ENCODE results near the gene STARD7. TPM values are rescaled to one million over a fixed set of nuclear protein-coding genes. Genes with fewer than 3 reads are reported as not detected.

STARD7 gene
- total and polyA plus RNA-seq, 2 donors (not counting 3 experiments of a cell fraction or from before 2014, with no cell fraction given): 61.2 to 132 TPM

DNA sequence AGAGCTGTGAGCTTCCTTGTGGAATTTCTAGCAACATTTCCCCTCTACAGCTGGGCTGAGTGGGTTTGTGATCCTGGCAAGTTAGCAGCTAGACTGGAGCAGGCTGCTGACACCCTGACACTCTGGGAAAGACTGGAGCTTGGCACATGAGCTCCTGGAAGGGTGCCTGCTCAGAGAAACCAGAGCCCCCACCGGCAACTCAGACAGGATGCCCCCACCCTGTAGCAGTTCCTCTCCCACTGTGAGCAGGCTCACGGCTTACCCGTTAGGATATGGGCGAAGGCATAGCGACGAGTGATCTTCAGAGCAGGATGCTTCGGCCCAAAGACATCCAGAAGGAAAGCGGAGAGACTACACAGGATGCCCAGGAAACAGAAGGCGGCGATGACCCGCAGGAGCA is 45.9 kb upstream of the STARD7 start:
- Histone ChIP-seq H3K27me3 (ENCODE audit: control insufficient read depth in 2 of 2, insufficient read depth in 2 of 2, low read length in 2 of 2) (no peaks in the 10 kb centered on the region), H3K4me3 (replicated peaks in 1 of 3; ENCODE audit: insufficient read depth in 1 of 3, low read depth in 1 of 3, low read length in 3 of 3) (no peak overlapping the region), H2AFZ (ENCODE audit: low read depth, low read length) (no peak overlapping the region), H3K27ac (ENCODE audit: insufficient read depth, low read depth, low read length) (peak overlapping the region; percentile 1), H3K9ac (replicated peaks; ENCODE audit: extremely low read depth, insufficient read depth, low read length) (no peak overlapping the region), H3K36me3 (ENCODE audit: control insufficient read depth in 2 of 2, extremely low read depth in 1 of 2, insufficient read depth in 2 of 2, low read length in 2 of 2) (peaks cover 8 to 14% of the 10 kb centered on the region in 2 experiments), H3K79me2 (ENCODE audit: control insufficient read depth, insufficient read depth, low read length) (peaks cover 24% of the 10 kb centered on the region), H4K20me1 (replicated peaks; ENCODE audit: control insufficient read depth, extremely low read depth, insufficient read depth, low read length) (no peaks in the 10 kb centered on the region), H3K9me1 (replicated peaks; ENCODE audit: control insufficient read depth, extremely low read depth, insufficient read depth, low read length) (peaks cover 4% of the 10 kb centered on the region), H3K9me3 (replicated peaks; ENCODE audit: control insufficient read depth, insufficient read depth, low read length) (no peaks in the 10 kb centered on the region), H3K4me1 (ENCODE audit: control insufficient read depth, extremely low read depth, insufficient read depth, low read length) (peaks cover 50% of the 10 kb centered on the region), H3K4me2 (ENCODE audit: insufficient read depth, low read length) (no peak overlapping the region)
- intact Hi-C loops (cut with micrococcal nuclease) (no loop called here), dilution Hi-C loops (cut with MboI; ENCODE audit: extremely low pct_ligation_motif_present, low sequenced_read_pairs) (no loop called here)
- peak; percentile 84 for DNase-seq (ENCODE audit: low read depth, low spot score)
- peak; percentile 33 for FAIRE-seq
- no TSS peak for BruUV-seq (replicated peaks)
- TF ChIP-seq POLR2AphosphoS5 (IDR thresholded peaks at IDR 0.05; ENCODE audit: insufficient read depth, low read depth, low read length): peak; percentile 16
- no peak for TF ChIP-seq EZH2 (IDR thresholded peaks at IDR 0.05; ENCODE audit: borderline replicate concordance, low read depth, low read length, severe bottlenecking)
- TF ChIP-seq, protein P1, sequence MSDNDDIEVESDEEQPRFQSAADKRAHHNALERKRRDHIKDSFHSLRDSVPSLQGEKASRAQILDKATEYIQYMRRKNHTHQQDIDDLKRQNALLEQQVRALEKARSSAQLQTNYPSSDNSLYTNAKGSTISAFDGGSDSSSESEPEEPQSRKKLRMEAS (IDR thresholded peaks at IDR 0.05; ENCODE audit: insufficient read depth, insufficient read length): no peak
- TF ChIP-seq GATA2 (IDR thresholded peaks at IDR 0.05; ENCODE audit: insufficient read depth, insufficient read length, low read depth, low read length): no peak
- ChIA-PET POLR2A (interaction anchor here (1.2 to 1.4 kb wide), 2 partner anchors 8 to 12 kb away, joined by 3 read pairs; partner anchors contain the start of genes CIAO1 and TMEM127), CTCF (interaction anchor here (0.8 to 1.7 kb wide), 6 partner anchors 9 to 116 kb away, joined by 3 to 9 read pairs (median 4); partner anchors contain the start of genes ASTL, CIAO1 and STARD7)

DNA sequence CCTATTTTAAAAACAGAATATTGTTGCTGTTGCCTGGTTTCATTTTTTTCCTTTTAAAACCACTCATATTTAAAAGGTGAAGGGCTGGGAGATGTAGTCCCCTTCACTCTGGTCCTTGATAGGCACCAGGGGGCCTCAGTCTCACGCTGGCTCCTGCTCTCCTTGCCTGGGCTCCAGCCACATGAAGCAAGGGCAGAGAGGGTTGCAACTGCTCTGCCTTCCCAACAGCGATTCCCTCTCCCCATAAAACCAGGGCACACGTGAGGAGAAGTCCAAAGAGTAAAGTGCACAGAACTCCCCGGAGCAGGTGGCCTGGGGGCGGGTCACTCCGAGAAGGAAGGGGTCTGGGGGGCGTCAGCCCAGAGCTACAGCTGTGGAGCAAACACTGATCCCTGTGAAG is 44.4 kb upstream of the STARD7 start:
- Histone ChIP-seq H3K27me3 (ENCODE audit: control insufficient read depth in 2 of 2, insufficient read depth in 2 of 2, low read length in 2 of 2) (no peaks in the 10 kb centered on the region), H2AFZ (ENCODE audit: low read depth, low read length) (no peak overlapping the region), H3K9ac (replicated peaks; ENCODE audit: extremely low read depth, insufficient read depth, low read length) (no peak overlapping the region), H3K4me2 (ENCODE audit: insufficient read depth, low read length) (no peak overlapping the region), H4K20me1 (replicated peaks; ENCODE audit: control insufficient read depth, extremely low read depth, insufficient read depth, low read length) (no peaks in the 10 kb centered on the region), H3K27ac (ENCODE audit: insufficient read depth, low read depth, low read length) (no peak overlapping the region), H3K36me3 (ENCODE audit: control insufficient read depth in 2 of 2, extremely low read depth in 1 of 2, insufficient read depth in 2 of 2, low read length in 2 of 2) (peaks cover 5 to 14% of the 10 kb centered on the region in 2 experiments), H3K4me1 (ENCODE audit: control insufficient read depth, extremely low read depth, insufficient read depth, low read length) (peaks cover 38% of the 10 kb centered on the region), H3K79me2 (ENCODE audit: control insufficient read depth, insufficient read depth, low read length) (peaks cover 8% of the 10 kb centered on the region), H3K4me3 (replicated peaks in 1 of 3; ENCODE audit: insufficient read depth in 1 of 3, low read depth in 1 of 3, low read length in 3 of 3) (no peak overlapping the region), H3K9me1 (replicated peaks; ENCODE audit: control insufficient read depth, extremely low read depth, insufficient read depth, low read length) (no peaks in the 10 kb centered on the region), H3K9me3 (replicated peaks; ENCODE audit: control insufficient read depth, insufficient read depth, low read length) (no peaks in the 10 kb centered on the region)
- ChIA-PET POLR2A (no interaction called here), CTCF (interaction anchor here (1.7 to 3.2 kb wide), 3 partner anchors 8 to 13 kb away, joined by 5 to 16 read pairs (median 10); partner anchors contain the start of gene CIAO1)
- no peak for FAIRE-seq
- TF ChIP-seq FOS (IDR thresholded peaks at IDR 0.05; ENCODE audit: borderline replicate concordance, insufficient read depth, low read length): no peak
- TF ChIP-seq JUN (IDR thresholded peaks at IDR 0.05; ENCODE audit: borderline replicate concordance, insufficient read depth, insufficient read length, low read depth): no peak
- TF ChIP-seq, protein P2, sequence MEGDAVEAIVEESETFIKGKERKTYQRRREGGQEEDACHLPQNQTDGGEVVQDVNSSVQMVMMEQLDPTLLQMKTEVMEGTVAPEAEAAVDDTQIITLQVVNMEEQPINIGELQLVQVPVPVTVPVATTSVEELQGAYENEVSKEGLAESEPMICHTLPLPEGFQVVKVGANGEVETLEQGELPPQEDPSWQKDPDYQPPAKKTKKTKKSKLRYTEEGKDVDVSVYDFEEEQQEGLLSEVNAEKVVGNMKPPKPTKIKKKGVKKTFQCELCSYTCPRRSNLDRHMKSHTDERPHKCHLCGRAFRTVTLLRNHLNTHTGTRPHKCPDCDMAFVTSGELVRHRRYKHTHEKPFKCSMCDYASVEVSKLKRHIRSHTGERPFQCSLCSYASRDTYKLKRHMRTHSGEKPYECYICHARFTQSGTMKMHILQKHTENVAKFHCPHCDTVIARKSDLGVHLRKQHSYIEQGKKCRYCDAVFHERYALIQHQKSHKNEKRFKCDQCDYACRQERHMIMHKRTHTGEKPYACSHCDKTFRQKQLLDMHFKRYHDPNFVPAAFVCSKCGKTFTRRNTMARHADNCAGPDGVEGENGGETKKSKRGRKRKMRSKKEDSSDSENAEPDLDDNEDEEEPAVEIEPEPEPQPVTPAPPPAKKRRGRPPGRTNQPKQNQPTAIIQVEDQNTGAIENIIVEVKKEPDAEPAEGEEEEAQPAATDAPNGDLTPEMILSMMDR (IDR thresholded peaks at IDR 0.05; ENCODE audit: extremely low read depth in 1 of 2, insufficient read depth in 1 of 2, low read depth in 1 of 2, low read length in 2 of 2): no peak
- no peak for TF ChIP-seq POLR2AphosphoS5 (IDR thresholded peaks at IDR 0.05; ENCODE audit: insufficient read depth, low read depth, low read length)
- TF ChIP-seq GATA2 (IDR thresholded peaks at IDR 0.05; ENCODE audit: insufficient read depth, insufficient read length, low read depth, low read length): no peak
- TF ChIP-seq, protein P1 (IDR thresholded peaks at IDR 0.05; ENCODE audit: insufficient read depth, insufficient read length): no peak
- TF ChIP-seq POLR2A (IDR thresholded peaks at IDR 0.05; ENCODE audit: low read depth, low read length): no peak
- no peak for TF ChIP-seq MYC (IDR thresholded peaks at IDR 0.05; ENCODE audit: low read depth, low read length)
- no peak for TF ChIP-seq EZH2 (IDR thresholded peaks at IDR 0.05; ENCODE audit: borderline replicate concordance, low read depth, low read length, severe bottlenecking)
- intact Hi-C loops (cut with micrococcal nuclease): no loop called here
- no TSS peak for BruUV-seq (replicated peaks)
- no peak for DNase-seq (ENCODE audit: low read depth, low spot score)
- dilution Hi-C loops (cut with MboI; ENCODE audit: extremely low pct_ligation_motif_present, low sequenced_read_pairs): no loop called here
